Eye (tissue), 1 donor: ENCODE data around the gene FAM209A.
"Not testable (repeated sequence)": the region's sequence is repeated elsewhere in the genome, so short reads cannot be mapped to it uniquely, and the experiment has no call there.

Experiments
- DNase-seq: peaks from one replicate; pipeline ENCODE4 v3.0.0-alpha.2; 2015

Gene FAM209A

GRCh38 chr20:56542489-56543030 lies 18.0 kb downstream of the FAM209A start:
- DNase-seq: no peak

GRCh38 chr20:56551571-56551970 lies 27.0 kb downstream of the FAM209A start:
- DNase-seq: no peak

GRCh38 chr20:56552911-56553629 lies 28.5 kb downstream of the FAM209A start:
- DNase-seq: no peak

- peak; percentile 48 for DNase-seq
These were observed 30.3 kb downstream of the FAM209A start for GRCh38 chr20:56554869-56555268.

- no peak for DNase-seq
These were observed 34.4 kb downstream of the FAM209A start for GRCh38 chr20:56558968-56559367.

- DNase-seq: not testable (repeated sequence)
These were observed 40.0 kb downstream of the FAM209A start for GRCh38 chr20:56564526-56564925.

- DNase-seq: no peak
These were observed 41.0 kb downstream of the FAM209A start for GRCh38 chr20:56565511-56565910.

GRCh38 chr20:56566621-56567020 lies 42.1 kb downstream of the FAM209A start:
- peak; percentile 5 for DNase-seq

GRCh38 chr20:56570832-56571231 lies 46.3 kb downstream of the FAM209A start:
- no peak for DNase-seq

- DNase-seq: no peak
These were observed 47.6 kb downstream of the FAM209A start for GRCh38 chr20:56572172-56572571.

GRCh38 chr20:56573986-56574385 lies 49.4 kb downstream of the FAM209A start:
- DNase-seq: no peak

- DNase-seq: no peak
These were observed 50.1 kb downstream of the FAM209A start for GRCh38 chr20:56574531-56575142.

- no peak for DNase-seq
These were observed 50.6 kb downstream of the FAM209A start for GRCh38 chr20:56575157-56575556.
